Hair follicle dermal papilla cell (primary cell): Measurements from ENCODE around the gene PPP1R14B. TPM values are rescaled to one million over a fixed set of nuclear protein-coding genes. Genes with fewer than 3 reads are reported as not detected.

Experiments
- small RNA-seq: library from RNA; depleted of rRNA; stranded (forward); fragments of <200 nt; gene quantifications from one replicate; pipeline ENCODE3, GENCODE V24; 2012
- total RNA-seq: library from RNA; depleted of rRNA; stranded (reverse); fragments of >200 nt; gene quantifications from 2 replicates; pipeline ENCODE4 v1.2.3, GENCODE V29; 2012

Gene PPP1R14B
- 102 and 129 TPM in 2 replicates for total RNA-seq

GRCh38 chr11:64246871-64247728 lies at the start of gene PPP1R14B:
TSS of gene PPP1R14B (minus strand) at chr11:64246943. CDS start at chr11:64246673, 270 bp downstream.

GRCh38 chr11:64291262-64291751 lies 44.6 kb upstream of the PPP1R14B start, which contains the start of gene KCNK4:
TSS of gene KCNK4 (plus strand) at chr11:64291302. CDS start at chr11:64293019, 1,717 bp downstream.

GRCh38 chr11:64284962-64285884 lies 38.5 kb upstream of the PPP1R14B start, which contains the start of gene GPR137:
TSS of gene GPR137 (plus strand) at chr11:64285848. CDS start at chr11:64286525, 677 bp downstream.

GRCh38 chr11:64284048-64284961 lies 37.6 kb upstream of the PPP1R14B start, which contains the start of gene BAD:
TSS of gene BAD (minus strand) at chr11:64284665. CDS start at chr11:64284368, 297 bp downstream.

GRCh38 chr11:64251016-64251752 lies 4.4 kb upstream of the PPP1R14B start, which contains the start of gene PLCB3:
TSS of gene PLCB3 (plus strand) at chr11:64251530. CDS start at chr11:64251650, 120 bp downstream.

GRCh38 chr11:64240435-64241240 lies 6.1 kb downstream of the PPP1R14B start, which contains the start of gene FKBP2:
TSS of gene FKBP2 (plus strand) at chr11:64241095. CDS start at chr11:64242388, 1,293 bp downstream.

GRCh38 chr11:64233913-64234586 lies 12.7 kb downstream of the PPP1R14B start, which contains the start of gene VEGFB:
TSS of gene VEGFB (plus strand) at chr11:64234584. CDS start at chr11:64234834, 250 bp downstream.

GRCh38 chr11:64230171-64230984 lies 16.4 kb downstream of the PPP1R14B start, which contains the start of gene DNAJC4:
TSS of gene DNAJC4 (plus strand) at chr11:64230548. CDS start at chr11:64230855, 307 bp downstream.

GRCh38 chr11:64225608-64226506 lies 20.9 kb downstream of the PPP1R14B start, which contains the start of the genes NUDT22 and TRPT1:
TSS of gene NUDT22 (plus strand) at chr11:64226274. CDS start at chr11:64226653, 379 bp downstream.
TSS of gene TRPT1 (minus strand) at chr11:64226186. CDS start at chr11:64225860, 326 bp downstream.

GRCh38 chr11:64206457-64207255 lies 40.1 kb downstream of the PPP1R14B start, which contains the start of gene FERMT3:
TSS of gene FERMT3 (plus strand) at chr11:64206721. CDS start at chr11:64207365, 644 bp downstream.

Small RNAs within 50 kb of the gene (small RNA-seq; reads per million reads assigned to genes)
- gene RF00019: not detected

Other genes starting within 250 kb of the PPP1R14B start
- gene FLRT1, start 211.0 kb downstream of the PPP1R14B start, total RNA-seq: under 0.01 and 0.32 TPM in 2 replicates
- 16.1 and 21.0 TPM in 2 replicates for gene MACROD1, start 80.8 kb downstream of the PPP1R14B start, total RNA-seq
- 110 and 125 TPM in 2 replicates for gene STIP1, start 60.8 kb downstream of the PPP1R14B start, total RNA-seq
- gene FERMT3, start 40.2 kb downstream of the PPP1R14B start, total RNA-seq: 1.1 and 1.9 TPM in 2 replicates
- 18.8 and 38.6 TPM in 2 replicates for gene TRPT1, start 20.8 kb downstream of the PPP1R14B start, total RNA-seq
- gene NUDT22, start 20.7 kb downstream of the PPP1R14B start, total RNA-seq: 40.2 and 49.3 TPM in 2 replicates
- gene DNAJC4, start 16.4 kb downstream of the PPP1R14B start, total RNA-seq: 8.0 and 8.5 TPM in 2 replicates
- 20.6 and 24.8 TPM in 2 replicates for gene VEGFB, start 12.4 kb downstream of the PPP1R14B start, total RNA-seq
- 21.1 and 29.4 TPM in 2 replicates for gene FKBP2, start 5.8 kb downstream of the PPP1R14B start, total RNA-seq
- gene PLCB3, start 4.6 kb upstream of the PPP1R14B start, total RNA-seq: 60.6 and 68.5 TPM in 2 replicates
- gene BAD, start 37.7 kb upstream of the PPP1R14B start, total RNA-seq: 64.0 and 66.5 TPM in 2 replicates
- 11.1 and 13.5 TPM in 2 replicates for gene GPR137, start 38.9 kb upstream of the PPP1R14B start, total RNA-seq
- gene KCNK4, start 44.4 kb upstream of the PPP1R14B start, total RNA-seq: 0.12 TPM in 1 of 2 replicates, not detected in the other
- gene CATSPERZ, start 53.4 kb upstream of the PPP1R14B start, total RNA-seq: not detected in 2 replicates
- 22.6 and 30.2 TPM in 2 replicates for gene ESRRA, start 58.6 kb upstream of the PPP1R14B start, total RNA-seq
- 72.2 and 107 TPM in 2 replicates for gene TRMT112, start 70.6 kb upstream of the PPP1R14B start, total RNA-seq
- gene PRDX5, start 71.2 kb upstream of the PPP1R14B start, total RNA-seq: 151 and 192 TPM in 2 replicates
- 0.16 and 0.36 TPM in 2 replicates for gene CCDC88B, start 93.3 kb upstream of the PPP1R14B start, total RNA-seq
- gene RPS6KA4, start 112.2 kb upstream of the PPP1R14B start, total RNA-seq: 50.1 and 54.0 TPM in 2 replicates